ENCODE results near the gene RSPH3.
"Not testable (repeated sequence)": the region's sequence is repeated elsewhere in the genome, so short reads cannot be mapped to it uniquely, and the experiment has no call there.

RSPH3 gene

DNA sequence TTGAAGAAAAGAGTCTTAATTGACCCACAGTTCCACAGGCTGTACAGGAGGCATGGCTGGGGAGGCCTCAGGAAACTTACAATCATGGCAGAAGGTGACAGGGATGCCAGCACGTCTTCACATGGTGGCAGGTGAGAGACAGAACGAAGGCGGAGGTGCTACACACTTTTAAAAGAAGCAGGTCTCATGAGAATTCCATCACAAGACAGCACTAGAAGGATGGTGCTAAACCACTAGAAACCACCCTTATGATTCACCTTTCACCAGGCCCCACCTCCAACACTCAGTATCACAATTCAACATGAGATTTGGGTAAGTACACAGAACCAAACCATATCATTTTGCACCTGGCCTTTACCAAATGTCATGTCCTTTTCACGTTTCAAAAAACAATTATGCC is 23.9 kb upstream of the RSPH3 start:
- Histone ChIP-seq H3K27ac (ENCODE audit: low read length) (no peak overlapping the region), H3K4me1 (ENCODE audit: control insufficient read depth, insufficient read depth, low read length) (no peaks in the 10 kb centered on the region), H3K9ac (ENCODE audit: low read length in 2 of 2) (no peak overlapping the region), H3K36me3 (ENCODE audit: control insufficient read depth in 2 of 2, insufficient read depth in 2 of 2, low read length in 2 of 2) (no peaks in the 10 kb centered on the region), H3K4me3 (ENCODE audit: low read length in 2 of 2) (no peak overlapping the region), H3K27me3 (ENCODE audit: control insufficient read depth in 1 of 2, insufficient read depth in 2 of 2, low read length in 2 of 2) (no peaks in the 10 kb centered on the region), H3K9me3 (ENCODE audit: control insufficient read depth in 2 of 2, low read length in 2 of 2) (peaks cover 0 to 11% of the 10 kb centered on the region in 2 donors)

DNA sequence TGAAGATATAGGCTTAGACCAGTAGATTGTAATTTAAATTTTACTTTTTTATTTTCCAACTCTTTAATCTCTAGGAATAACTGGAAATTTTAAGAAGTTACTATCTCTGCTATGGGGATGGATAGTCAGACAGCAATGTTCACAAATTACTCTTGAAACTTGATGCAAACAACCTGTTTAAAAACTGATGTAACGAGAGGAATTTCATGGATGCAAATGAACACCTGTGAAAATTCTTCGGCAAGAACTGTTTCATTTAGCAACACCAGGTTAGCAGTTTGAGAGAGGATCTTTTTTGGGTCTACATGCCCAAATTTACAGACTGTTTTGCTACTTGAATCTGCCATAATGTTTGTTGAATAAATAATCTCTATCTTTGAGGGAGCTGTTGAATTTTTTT is 20.0 kb upstream of the RSPH3 start:
- H3K9me3 ChIP-seq (ENCODE audit: control insufficient read depth in 2 of 2, low read length in 2 of 2), result peaks cover 0 to 11% of the 10 kb centered on the region in 2 donors
- no peak overlapping the region for H3K4me3 ChIP-seq (ENCODE audit: low read length in 2 of 2)
- no peaks in the 10 kb centered on the region for H3K27me3 ChIP-seq (ENCODE audit: control insufficient read depth in 1 of 2, insufficient read depth in 2 of 2, low read length in 2 of 2)
- H3K4me1 ChIP-seq (ENCODE audit: control insufficient read depth, insufficient read depth, low read length), result no peaks in the 10 kb centered on the region
- no peak overlapping the region for H3K9ac ChIP-seq (ENCODE audit: low read length in 2 of 2)
- no peak overlapping the region for H3K27ac ChIP-seq (ENCODE audit: low read length)
- no peaks in the 10 kb centered on the region for H3K36me3 ChIP-seq (ENCODE audit: control insufficient read depth in 2 of 2, insufficient read depth in 2 of 2, low read length in 2 of 2)

- H3K9me3 ChIP-seq (ENCODE audit: control insufficient read depth in 2 of 2, low read length in 2 of 2), result peaks cover 0 to 4% of the 10 kb centered on the region in 2 donors
Observed at GRCh38 chr6:159017757-159018559, 18.0 kb upstream of the RSPH3 start.

DNA sequence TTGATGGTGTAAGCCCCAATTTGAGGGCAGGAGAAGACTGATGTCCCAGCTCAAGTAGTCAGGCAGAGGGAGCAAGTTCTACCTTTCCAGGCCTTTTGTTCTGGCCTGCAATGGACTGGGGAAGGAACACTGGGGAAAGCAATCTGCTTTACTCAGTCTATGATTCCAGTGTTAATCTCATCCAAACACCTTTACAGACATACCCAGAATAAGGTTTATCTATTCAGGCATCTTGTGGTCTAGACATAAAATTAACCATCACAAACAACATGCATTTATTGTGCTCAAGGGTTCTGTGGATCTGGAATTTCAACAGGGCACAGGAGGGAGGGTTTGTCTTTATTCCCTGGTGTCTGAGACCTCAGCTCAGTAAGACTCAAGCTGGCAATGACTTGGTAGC is 14.4 kb upstream of the RSPH3 start:
- H3K27me3 ChIP-seq (ENCODE audit: control insufficient read depth in 1 of 2, insufficient read depth in 2 of 2, low read length in 2 of 2), result no peaks in the 10 kb centered on the region
- H3K9ac ChIP-seq (ENCODE audit: low read length in 2 of 2), result no peak overlapping the region
- H3K4me3 ChIP-seq (ENCODE audit: low read length in 2 of 2), result no peak overlapping the region
- no peak overlapping the region for H3K27ac ChIP-seq (ENCODE audit: low read length)
- peaks cover 0 to 4% of the 10 kb centered on the region in 2 donors for H3K9me3 ChIP-seq (ENCODE audit: control insufficient read depth in 2 of 2, low read length in 2 of 2)
- H3K36me3 ChIP-seq (ENCODE audit: control insufficient read depth in 2 of 2, insufficient read depth in 2 of 2, low read length in 2 of 2), result no peaks in the 10 kb centered on the region
- no peaks in the 10 kb centered on the region for H3K4me1 ChIP-seq (ENCODE audit: control insufficient read depth, insufficient read depth, low read length)

More at GRCh38 chr6:159017757-159018559, 18.0 kb upstream of the RSPH3 start:
- no peak overlapping the region for H3K27ac ChIP-seq (ENCODE audit: low read length)
- H3K4me1 ChIP-seq (ENCODE audit: control insufficient read depth, insufficient read depth, low read length), result no peaks in the 10 kb centered on the region
- no peaks in the 10 kb centered on the region for H3K36me3 ChIP-seq (ENCODE audit: control insufficient read depth in 2 of 2, insufficient read depth in 2 of 2, low read length in 2 of 2)
- no peak overlapping the region for H3K4me3 ChIP-seq (ENCODE audit: low read length in 2 of 2)
- H3K9ac ChIP-seq (ENCODE audit: low read length in 2 of 2), result no peak overlapping the region
- H3K27me3 ChIP-seq (ENCODE audit: control insufficient read depth in 1 of 2, insufficient read depth in 2 of 2, low read length in 2 of 2), result no peaks in the 10 kb centered on the region

DNA sequence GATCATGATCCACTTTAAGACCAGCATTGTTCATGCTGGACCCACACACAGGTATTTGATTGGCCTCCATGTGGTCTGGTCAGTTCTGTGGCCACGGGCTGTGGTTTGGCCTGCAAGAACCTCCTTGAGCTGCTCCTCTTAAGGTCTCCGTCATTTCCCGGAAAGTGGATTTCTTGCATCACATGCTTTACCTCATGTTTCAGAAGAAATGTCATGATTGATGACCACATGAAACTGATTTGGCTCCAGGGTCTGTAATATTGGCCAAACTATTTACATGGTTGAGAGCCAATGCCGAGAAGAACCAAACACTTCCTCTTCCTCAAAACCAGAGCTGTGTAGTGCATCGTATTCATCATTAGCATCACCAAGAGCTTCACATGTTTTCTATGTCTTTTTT is 13.2 kb upstream of the RSPH3 start:
- H3K36me3 ChIP-seq (ENCODE audit: control insufficient read depth in 2 of 2, insufficient read depth in 2 of 2, low read length in 2 of 2), result no peaks in the 10 kb centered on the region
- no peak overlapping the region for H3K4me3 ChIP-seq (ENCODE audit: low read length in 2 of 2)
- no peak overlapping the region for H3K27ac ChIP-seq (ENCODE audit: low read length)
- H3K9ac ChIP-seq (ENCODE audit: low read length in 2 of 2), result no peak overlapping the region
- peaks cover 0 to 4% of the 10 kb centered on the region in 2 donors for H3K9me3 ChIP-seq (ENCODE audit: control insufficient read depth in 2 of 2, low read length in 2 of 2)
- H3K27me3 ChIP-seq (ENCODE audit: control insufficient read depth in 1 of 2, insufficient read depth in 2 of 2, low read length in 2 of 2), result no peaks in the 10 kb centered on the region
- H3K4me1 ChIP-seq (ENCODE audit: control insufficient read depth, insufficient read depth, low read length), result no peaks in the 10 kb centered on the region

- no peak overlapping the region for H3K27ac ChIP-seq (ENCODE audit: low read length)
- no peak overlapping the region for H3K4me3 ChIP-seq (ENCODE audit: low read length in 2 of 2)
- peaks cover 0 to 4% of the 10 kb centered on the region in 2 donors for H3K9me3 ChIP-seq (ENCODE audit: control insufficient read depth in 2 of 2, low read length in 2 of 2)
- H3K4me1 ChIP-seq (ENCODE audit: control insufficient read depth, insufficient read depth, low read length), result no peaks in the 10 kb centered on the region
- H3K9ac ChIP-seq (ENCODE audit: low read length in 2 of 2), result no peak overlapping the region
- no peaks in the 10 kb centered on the region for H3K36me3 ChIP-seq (ENCODE audit: control insufficient read depth in 2 of 2, insufficient read depth in 2 of 2, low read length in 2 of 2)
- H3K27me3 ChIP-seq (ENCODE audit: control insufficient read depth in 1 of 2, insufficient read depth in 2 of 2, low read length in 2 of 2), result no peaks in the 10 kb centered on the region
Observed at GRCh38 chr6:159012201-159012600, 12.2 kb upstream of the RSPH3 start.

GRCh38 chr6:159010037-159010612 is 10.1 kb upstream of the RSPH3 start:
- H3K9ac ChIP-seq (ENCODE audit: low read length in 2 of 2); H3K4me3 ChIP-seq (ENCODE audit: low read length in 2 of 2); H3K27ac ChIP-seq (ENCODE audit: low read length); H3K27me3 ChIP-seq (ENCODE audit: control insufficient read depth in 1 of 2, insufficient read depth in 2 of 2, low read length in 2 of 2); H3K4me1 ChIP-seq (ENCODE audit: control insufficient read depth, insufficient read depth, low read length); H3K36me3 ChIP-seq (ENCODE audit: control insufficient read depth in 2 of 2, insufficient read depth in 2 of 2, low read length in 2 of 2); H3K9me3 ChIP-seq (ENCODE audit: control insufficient read depth in 2 of 2, low read length in 2 of 2): not testable (repeated sequence)

GRCh38 chr6:159008656-159009288 is 8.8 kb upstream of the RSPH3 start:
- H3K9ac ChIP-seq (ENCODE audit: low read length in 2 of 2), result no peak overlapping the region
- H3K27ac ChIP-seq (ENCODE audit: low read length), result no peak overlapping the region
- no peaks in the 10 kb centered on the region for H3K36me3 ChIP-seq (ENCODE audit: control insufficient read depth in 2 of 2, insufficient read depth in 2 of 2, low read length in 2 of 2)
- H3K4me1 ChIP-seq (ENCODE audit: control insufficient read depth, insufficient read depth, low read length), result no peaks in the 10 kb centered on the region
- H3K9me3 ChIP-seq (ENCODE audit: control insufficient read depth in 2 of 2, low read length in 2 of 2), result no peaks in the 10 kb centered on the region
- no peaks in the 10 kb centered on the region for H3K27me3 ChIP-seq (ENCODE audit: control insufficient read depth in 1 of 2, insufficient read depth in 2 of 2, low read length in 2 of 2)
- H3K4me3 ChIP-seq (ENCODE audit: low read length in 2 of 2), result no peak overlapping the region

GRCh38 chr6:159007510-159007909 is 7.5 kb upstream of the RSPH3 start:
- no peaks in the 10 kb centered on the region for H3K36me3 ChIP-seq (ENCODE audit: control insufficient read depth in 2 of 2, insufficient read depth in 2 of 2, low read length in 2 of 2)
- no peaks in the 10 kb centered on the region for H3K9me3 ChIP-seq (ENCODE audit: control insufficient read depth in 2 of 2, low read length in 2 of 2)
- no peak overlapping the region for H3K9ac ChIP-seq (ENCODE audit: low read length in 2 of 2)
- no peak overlapping the region for H3K4me3 ChIP-seq (ENCODE audit: low read length in 2 of 2)
- H3K27me3 ChIP-seq (ENCODE audit: control insufficient read depth in 1 of 2, insufficient read depth in 2 of 2, low read length in 2 of 2), result no peaks in the 10 kb centered on the region
- H3K27ac ChIP-seq (ENCODE audit: low read length), result no peak overlapping the region
- no peaks in the 10 kb centered on the region for H3K4me1 ChIP-seq (ENCODE audit: control insufficient read depth, insufficient read depth, low read length)

GRCh38 chr6:159005436-159005835 is 5.4 kb upstream of the RSPH3 start:
- no peaks in the 10 kb centered on the region for H3K27me3 ChIP-seq (ENCODE audit: control insufficient read depth in 1 of 2, insufficient read depth in 2 of 2, low read length in 2 of 2)
- no peak overlapping the region for H3K4me3 ChIP-seq (ENCODE audit: low read length in 2 of 2)
- H3K27ac ChIP-seq (ENCODE audit: low read length), result no peak overlapping the region
- H3K9ac ChIP-seq (ENCODE audit: low read length in 2 of 2), result no peak overlapping the region
- no peaks in the 10 kb centered on the region for H3K4me1 ChIP-seq (ENCODE audit: control insufficient read depth, insufficient read depth, low read length)
- no peaks in the 10 kb centered on the region for H3K36me3 ChIP-seq (ENCODE audit: control insufficient read depth in 2 of 2, insufficient read depth in 2 of 2, low read length in 2 of 2)
- no peaks in the 10 kb centered on the region for H3K9me3 ChIP-seq (ENCODE audit: control insufficient read depth in 2 of 2, low read length in 2 of 2)

GRCh38 chr6:159004592-159004991 is 4.6 kb upstream of the RSPH3 start:
- no peaks in the 10 kb centered on the region for H3K27me3 ChIP-seq (ENCODE audit: control insufficient read depth in 1 of 2, insufficient read depth in 2 of 2, low read length in 2 of 2)
- H3K36me3 ChIP-seq (ENCODE audit: control insufficient read depth in 2 of 2, insufficient read depth in 2 of 2, low read length in 2 of 2), result no peaks in the 10 kb centered on the region
- H3K9me3 ChIP-seq (ENCODE audit: control insufficient read depth in 2 of 2, low read length in 2 of 2), result no peaks in the 10 kb centered on the region
- no peak overlapping the region for H3K27ac ChIP-seq (ENCODE audit: low read length)
- no peak overlapping the region for H3K9ac ChIP-seq (ENCODE audit: low read length in 2 of 2)
- H3K4me3 ChIP-seq (ENCODE audit: low read length in 2 of 2), result no peak overlapping the region
- H3K4me1 ChIP-seq (ENCODE audit: control insufficient read depth, insufficient read depth, low read length), result no peaks in the 10 kb centered on the region

Measured in stomach smooth muscle (tissue), 2 donors.